Transverse colon (tissue), 3 donors: Measurements from ENCODE around the gene MAP4K2.

Experiments used
- CTCF ChIP-seq, 5 experiments: fragments of 200-600 bp in 3 of 5; fragments of 450-650 bp in 2 of 5; sonication (generic) in 3 of 5; IDR thresholded peaks; 1 replicate in 2 of 5; 2 replicates in 3 of 5; pipeline ENCODE4 v1.5.1; 2016 to 2017; ENCODE audit warnings: antibody characterized with exemption in 5 of 5, inconsistent platforms in 3 of 5, mild to moderate bottlenecking in 2 of 5, moderate library complexity in 1 of 5
- EP300 ChIP-seq: sonication (generic); formaldehyde crosslinking; IDR thresholded peaks from one replicate; pipeline ENCODE4 v1.6.1; 2017; ENCODE audit warnings: antibody characterized with exemption, low read depth

- TF ChIP-seq EP300 (no peak), CTCF (IDR thresholded peaks at IDR 0.05) (no peak)
Measured at GRCh38 chr11:64776425-64776824, 26.6 kb downstream of the MAP4K2 start.
